ENCODE measurements around the gene S1PR5. TPM values are rescaled to one million over a fixed set of nuclear protein-coding genes. Genes with fewer than 3 reads are reported as not detected.

Gene S1PR5
- total and polyA plus RNA-seq, 9 of the 15 experiments (the other 6 are each of a cell fraction or from before 2014, with no cell fraction given), result 0.03 to 0.54 (median 0.35) TPM; not detected in 4

DNA sequence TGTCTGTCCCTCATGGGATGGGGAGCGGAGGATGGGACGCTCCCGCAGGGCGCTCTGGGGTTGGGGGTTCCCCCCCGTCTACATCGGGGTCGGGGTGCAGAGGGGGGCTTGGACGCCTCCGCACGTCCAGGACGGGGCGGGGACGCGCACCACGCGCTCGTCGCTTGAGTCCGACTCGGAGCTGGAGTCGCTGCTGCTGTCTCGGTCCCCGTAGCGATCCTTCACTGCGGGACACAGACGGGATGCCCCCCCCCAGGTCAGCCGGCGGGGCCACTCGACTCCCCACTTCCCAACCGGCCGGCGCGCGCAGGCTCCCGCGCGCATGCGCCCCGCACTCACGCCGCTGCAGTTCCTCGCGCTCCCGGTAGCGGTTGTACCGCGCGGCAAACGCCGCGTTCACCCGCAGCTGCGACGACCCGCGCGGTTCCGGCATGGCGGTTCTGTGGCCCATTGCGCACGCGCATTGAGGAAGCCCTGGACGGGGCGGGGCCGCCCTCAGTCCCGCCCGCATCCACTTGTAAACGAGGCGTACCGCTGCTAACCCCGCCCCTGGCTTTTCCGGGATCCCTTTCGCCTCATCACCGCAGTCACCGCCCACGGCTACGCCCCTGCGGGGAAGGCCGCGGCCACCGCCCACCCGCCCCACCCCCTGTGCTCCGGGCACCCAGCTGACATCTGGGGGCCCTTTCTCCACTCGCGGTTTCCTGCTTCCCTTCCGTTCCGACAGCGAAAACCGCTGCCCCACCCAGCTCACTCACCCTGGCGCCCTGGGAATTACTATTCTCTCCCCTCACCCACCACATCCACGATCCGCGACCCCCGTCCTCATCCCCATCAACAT lies 48.5 kb upstream of the S1PR5 start, which contains the start of gene KRI1 (continued):
- peak; percentile 87 for TF ChIP-seq EGR1 (conservative IDR thresholded peaks at IDR 0.05)
- TF ChIP-seq, protein P1, sequence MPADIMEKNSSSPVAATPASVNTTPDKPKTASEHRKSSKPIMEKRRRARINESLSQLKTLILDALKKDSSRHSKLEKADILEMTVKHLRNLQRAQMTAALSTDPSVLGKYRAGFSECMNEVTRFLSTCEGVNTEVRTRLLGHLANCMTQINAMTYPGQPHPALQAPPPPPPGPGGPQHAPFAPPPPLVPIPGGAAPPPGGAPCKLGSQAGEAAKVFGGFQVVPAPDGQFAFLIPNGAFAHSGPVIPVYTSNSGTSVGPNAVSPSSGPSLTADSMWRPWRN (IDR thresholded peaks at IDR 0.05; ENCODE audit: low read depth), result no peak
- TF ChIP-seq, protein P2, sequence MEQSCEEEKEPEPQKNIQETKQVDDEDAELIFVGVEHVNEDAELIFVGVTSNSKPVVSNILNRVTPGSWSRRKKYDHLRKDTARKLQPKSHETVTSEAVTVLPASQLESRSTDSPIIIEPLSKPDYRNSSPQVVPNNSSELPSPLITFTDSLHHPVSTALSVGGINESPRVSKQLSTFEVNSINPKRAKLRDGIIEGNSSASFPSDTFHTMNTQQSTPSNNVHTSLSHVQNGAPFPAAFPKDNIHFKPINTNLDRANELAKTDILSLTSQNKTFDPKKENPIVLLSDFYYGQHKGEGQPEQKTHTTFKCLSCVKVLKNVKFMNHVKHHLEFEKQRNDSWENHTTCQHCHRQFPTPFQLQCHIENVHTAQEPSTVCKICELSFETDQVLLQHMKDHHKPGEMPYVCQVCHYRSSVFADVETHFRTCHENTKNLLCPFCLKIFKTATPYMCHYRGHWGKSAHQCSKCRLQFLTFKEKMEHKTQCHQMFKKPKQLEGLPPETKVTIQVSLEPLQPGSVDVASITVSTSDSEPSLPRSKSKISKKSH (CRISPR knock-in tag; IDR thresholded peaks at IDR 0.05), result no peak
- no peak for TF ChIP-seq ZNF197 (CRISPR knock-in tag; IDR thresholded peaks at IDR 0.05; ENCODE audit: low read depth)
- no peak for TF ChIP-seq ZC3H4 (CRISPR knock-in tag; IDR thresholded peaks at IDR 0.05; ENCODE audit: borderline replicate concordance)
- no peak for TF ChIP-seq FOXJ2 (tag; IDR thresholded peaks at IDR 0.05)
- no peak for TF ChIP-seq ARHGAP35 (IDR thresholded peaks at IDR 0.05; ENCODE audit: partially characterized antibody)
- peak; percentile 78 for TF ChIP-seq GABPB1 (CRISPR knock-in tag; IDR thresholded peaks at IDR 0.05)
- TF ChIP-seq, protein P3, sequence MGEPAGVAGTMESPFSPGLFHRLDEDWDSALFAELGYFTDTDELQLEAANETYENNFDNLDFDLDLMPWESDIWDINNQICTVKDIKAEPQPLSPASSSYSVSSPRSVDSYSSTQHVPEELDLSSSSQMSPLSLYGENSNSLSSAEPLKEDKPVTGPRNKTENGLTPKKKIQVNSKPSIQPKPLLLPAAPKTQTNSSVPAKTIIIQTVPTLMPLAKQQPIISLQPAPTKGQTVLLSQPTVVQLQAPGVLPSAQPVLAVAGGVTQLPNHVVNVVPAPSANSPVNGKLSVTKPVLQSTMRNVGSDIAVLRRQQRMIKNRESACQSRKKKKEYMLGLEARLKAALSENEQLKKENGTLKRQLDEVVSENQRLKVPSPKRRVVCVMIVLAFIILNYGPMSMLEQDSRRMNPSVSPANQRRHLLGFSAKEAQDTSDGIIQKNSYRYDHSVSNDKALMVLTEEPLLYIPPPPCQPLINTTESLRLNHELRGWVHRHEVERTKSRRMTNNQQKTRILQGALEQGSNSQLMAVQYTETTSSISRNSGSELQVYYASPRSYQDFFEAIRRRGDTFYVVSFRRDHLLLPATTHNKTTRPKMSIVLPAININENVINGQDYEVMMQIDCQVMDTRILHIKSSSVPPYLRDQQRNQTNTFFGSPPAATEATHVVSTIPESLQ (CRISPR knock-in tag; IDR thresholded peaks at IDR 0.05), result peak; percentile 77; the same call in 1 of the 2 replicates
- TF ChIP-seq SP1 (CRISPR knock-in tag; IDR thresholded peaks at IDR 0.05), result peak; percentile 93
- no peak for TF ChIP-seq FOS (IDR thresholded peaks at IDR 0.05; ENCODE audit: extremely low read depth, insufficient read length)
- no peak for TF ChIP-seq ZEB2 (IDR thresholded peaks at IDR 0.05)
- peak; percentile 58 for TF ChIP-seq CREB1 (IDR thresholded peaks at IDR 0.05)
- TF ChIP-seq CREB1 (CRISPR knock-in tag; IDR thresholded peaks at IDR 0.05), result peak; percentile 65; the same call in 1 of the 2 replicates
- no peak for TF ChIP-seq ZNF445 (CRISPR knock-in tag; IDR thresholded peaks at IDR 0.05; ENCODE audit: low read depth)
- TF ChIP-seq SRSF9 (IDR thresholded peaks at IDR 0.05; ENCODE audit: borderline replicate concordance, low read depth, low read length), result no peak
- TF ChIP-seq SMAD1 (IDR thresholded peaks at IDR 0.05; ENCODE audit: low read depth, low read length, partially characterized antibody), result peak; percentile 30
- TF ChIP-seq CCNT2 (IDR thresholded peaks at IDR 0.05; ENCODE audit: borderline replicate concordance, extremely low read depth, insufficient read length, low read depth, low read length), result peak; percentile 84
- TF ChIP-seq, protein P4, sequence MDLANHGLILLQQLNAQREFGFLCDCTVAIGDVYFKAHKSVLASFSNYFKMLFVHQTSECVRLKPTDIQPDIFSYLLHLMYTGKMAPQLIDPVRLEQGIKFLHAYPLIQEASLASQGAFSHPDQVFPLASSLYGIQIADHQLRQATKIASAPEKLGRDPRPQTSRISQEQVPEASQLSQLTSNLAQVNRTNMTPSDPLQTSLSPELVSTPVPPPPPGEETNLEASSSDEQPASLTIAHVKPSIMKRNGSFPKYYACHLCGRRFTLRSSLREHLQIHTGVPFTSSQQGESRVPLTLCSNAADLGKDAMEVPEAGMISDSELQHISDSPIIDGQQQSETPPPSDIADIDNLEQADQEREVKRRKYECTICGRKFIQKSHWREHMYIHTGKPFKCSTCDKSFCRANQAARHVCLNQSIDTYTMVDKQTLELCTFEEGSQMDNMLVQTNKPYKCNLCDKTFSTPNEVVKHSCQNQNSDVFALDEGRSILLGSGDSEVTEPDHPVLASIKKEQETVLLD (IDR thresholded peaks at IDR 0.05), result peak; percentile 94
- TF ChIP-seq E2F3 (CRISPR knock-in tag; IDR thresholded peaks at IDR 0.05), result 0 out of 2 replicates have a peak, but pooled peaks have one; percentile 31
- peak; percentile 66; the same call in 1 of the 2 replicates for TF ChIP-seq MBD2 (IDR thresholded peaks at IDR 0.05; ENCODE audit: borderline replicate concordance, low read depth)
- TF ChIP-seq, protein P5, sequence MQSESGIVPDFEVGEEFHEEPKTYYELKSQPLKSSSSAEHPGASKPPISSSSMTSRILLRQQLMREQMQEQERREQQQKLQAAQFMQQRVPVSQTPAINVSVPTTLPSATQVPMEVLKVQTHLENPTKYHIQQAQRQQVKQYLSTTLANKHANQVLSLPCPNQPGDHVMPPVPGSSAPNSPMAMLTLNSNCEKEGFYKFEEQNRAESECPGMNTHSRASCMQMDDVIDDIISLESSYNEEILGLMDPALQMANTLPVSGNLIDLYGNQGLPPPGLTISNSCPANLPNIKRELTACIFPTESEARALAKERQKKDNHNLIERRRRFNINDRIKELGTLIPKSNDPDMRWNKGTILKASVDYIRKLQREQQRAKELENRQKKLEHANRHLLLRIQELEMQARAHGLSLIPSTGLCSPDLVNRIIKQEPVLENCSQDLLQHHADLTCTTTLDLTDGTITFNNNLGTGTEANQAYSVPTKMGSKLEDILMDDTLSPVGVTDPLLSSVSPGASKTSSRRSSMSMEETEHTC (IDR thresholded peaks at IDR 0.05), result 0 out of 2 replicates have a peak, but pooled peaks have one; percentile 19

Data from K562 (cell line).